Measurements from ENCODE around the gene GNB5.
"Not testable (repeated sequence)": the region's sequence is repeated elsewhere in the genome, so short reads cannot be mapped to it uniquely, and the experiment has no call there.

The GNB5 gene

GRCh38 chr15:52206446-52206845 is 15.3 kb upstream of the GNB5 start:
- DNase-seq (ENCODE audit: low spot score) = no peak

GRCh38 chr15:52204657-52205056 is 13.5 kb upstream of the GNB5 start:
- DNase-seq (ENCODE audit: low spot score) = no peak

- DNase-seq (ENCODE audit: low spot score) = no peak
Observed at GRCh38 chr15:52200831-52201365, 9.7 kb upstream of the GNB5 start.

- DNase-seq (ENCODE audit: low spot score) = no peak
Observed at GRCh38 chr15:52199271-52199670, 8.1 kb upstream of the GNB5 start.

GRCh38 chr15:52196891-52197290 is 5.7 kb upstream of the GNB5 start:
- no peak for DNase-seq (ENCODE audit: low spot score)

GRCh38 chr15:52193791-52194190 is 2.6 kb upstream of the GNB5 start:
- DNase-seq (ENCODE audit: low spot score) = peak; percentile 10

- DNase-seq (ENCODE audit: low spot score) = no peak
Observed at GRCh38 chr15:52193321-52193720, 2.1 kb upstream of the GNB5 start.

- no peak for DNase-seq (ENCODE audit: low spot score)
Observed at GRCh38 chr15:52186651-52187486, 4.3 kb downstream of the GNB5 start.

GRCh38 chr15:52185151-52185561 is 6.0 kb downstream of the GNB5 start:
- no peak for DNase-seq (ENCODE audit: low spot score)

GRCh38 chr15:52184721-52185120 is 6.5 kb downstream of the GNB5 start:
- DNase-seq (ENCODE audit: low spot score) = no peak

- peak; percentile 33 for DNase-seq (ENCODE audit: low spot score)
Observed at GRCh38 chr15:52183562-52184173, 7.5 kb downstream of the GNB5 start.

GRCh38 chr15:52181938-52182780 is 9.0 kb downstream of the GNB5 start:
- no peak for DNase-seq (ENCODE audit: low spot score)

GRCh38 chr15:52180851-52181450 is 10.2 kb downstream of the GNB5 start:
- no peak for DNase-seq (ENCODE audit: low spot score)

- no peak for DNase-seq (ENCODE audit: low spot score)
Observed at GRCh38 chr15:52180196-52180835, 10.9 kb downstream of the GNB5 start.

GRCh38 chr15:52179278-52180195 is 11.7 kb downstream of the GNB5 start:
- peak; percentile 34 for DNase-seq (ENCODE audit: low spot score)

GRCh38 chr15:52178765-52179164 is 12.4 kb downstream of the GNB5 start:
- DNase-seq (ENCODE audit: low spot score) = no peak

- DNase-seq (ENCODE audit: low spot score) = no peak
Observed at GRCh38 chr15:52172869-52173268, 18.3 kb downstream of the GNB5 start.

- DNase-seq (ENCODE audit: low spot score) = no peak
Observed at GRCh38 chr15:52171807-52172206, 19.4 kb downstream of the GNB5 start.

GRCh38 chr15:52171386-52171785 is 19.8 kb downstream of the GNB5 start:
- DNase-seq (ENCODE audit: low spot score) = no peak

- DNase-seq (ENCODE audit: low spot score) = not testable (repeated sequence)
Observed at GRCh38 chr15:52170199-52170598, 21.0 kb downstream of the GNB5 start.
